ENCODE data around the gene KCTD17. TPM values are rescaled to one million over a fixed set of nuclear protein-coding genes. Genes with fewer than 3 reads are reported as not detected.
A peak's percentile ranks its signal among the peaks of the same experiment; 100 is the strongest.

Gene KCTD17
- total and polyA plus RNA-seq, 2 of the 4 experiments (the other 2 are of a cell fraction) = 28.3 to 37.3 TPM

DNA sequence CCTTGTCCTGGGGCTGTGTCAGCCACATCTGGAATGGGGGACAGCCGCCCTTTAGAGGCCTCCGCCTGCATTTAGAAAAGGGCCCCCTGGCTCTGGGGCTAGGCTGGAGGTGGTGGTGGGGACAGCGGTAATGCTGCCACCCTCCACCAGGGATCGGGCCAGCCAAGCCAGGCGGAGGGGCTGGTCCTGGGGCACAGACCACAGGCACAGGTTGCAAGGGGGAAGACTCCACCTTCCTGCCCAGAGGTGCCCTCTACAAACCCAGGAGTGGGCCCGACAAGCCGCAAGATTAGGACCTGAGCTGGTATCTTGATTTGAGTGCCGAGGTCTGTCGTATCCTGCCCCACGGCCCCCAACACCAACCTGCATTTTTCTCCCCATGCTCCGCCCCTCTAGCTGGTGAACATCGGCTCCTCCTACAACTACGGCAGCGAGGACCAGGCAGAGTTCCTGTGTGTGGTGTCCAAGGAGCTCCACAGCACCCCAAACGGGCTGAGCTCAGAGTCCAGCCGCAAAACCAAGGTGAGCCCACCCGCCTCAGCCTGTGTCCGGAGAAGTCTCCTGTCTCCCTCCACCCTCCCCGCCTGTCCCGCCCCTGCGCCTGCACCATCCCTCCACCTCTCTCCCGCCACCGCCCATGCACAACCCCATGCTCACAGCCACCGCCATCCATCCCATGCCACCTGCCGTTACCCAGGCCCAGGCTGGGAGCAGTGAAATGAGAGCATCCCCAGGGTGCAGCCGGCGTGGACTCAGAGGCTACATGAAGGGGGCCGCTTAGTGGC lies 7.6 kb downstream of the KCTD17 start:
- Histone ChIP-seq H3K4me3 (ENCODE audit: insufficient read depth, low read depth, low read length) (no peak overlapping the region), H3K27ac (ENCODE audit: insufficient read depth, low read length) (no peak overlapping the region), H4K20me1 (ENCODE audit: insufficient read depth, low read length) (no peaks in the 10 kb centered on the region), H2BK120ac (ENCODE audit: low read depth, low read length) (no peak overlapping the region), H3K9ac (ENCODE audit: low read depth, low read length) (no peak overlapping the region), H2BK15ac (ENCODE audit: low read depth, low read length) (no peak overlapping the region), H2AK9ac (replicated peaks; ENCODE audit: low read depth, low read length, poor library complexity) (peak overlapping the region; percentile 16), H3K14ac (replicated peaks; ENCODE audit: low read depth, low read length) (no peak overlapping the region), H4K8ac (ENCODE audit: low read depth in 2 of 2, low read length in 2 of 2) (no peak overlapping the region), H3K4me2 (ENCODE audit: low read depth, low read length) (no peak overlapping the region), H3K23ac (ENCODE audit: low read depth, low read length) (no peak overlapping the region), H3K18ac (ENCODE audit: low read depth, low read length) (no peak overlapping the region), H3K56ac (ENCODE audit: extremely low read depth, insufficient read depth, low read length) (no peak overlapping the region), H3K36me3 (ENCODE audit: control insufficient read depth, insufficient read depth, low read length) (peaks cover 37% of the 10 kb centered on the region), H3K4me1 (ENCODE audit: control insufficient read depth, insufficient read depth, low read length) (no peaks in the 10 kb centered on the region), H3K9me3 (ENCODE audit: control insufficient read depth, insufficient read depth, low read length) (no peaks in the 10 kb centered on the region), H3K9me1 (ENCODE audit: insufficient read depth, low read length) (no peaks in the 10 kb centered on the region), H2BK20ac (ENCODE audit: low read depth, low read length) (no peak overlapping the region), H3K79me1 (ENCODE audit: low read depth in 1 of 2, low read length in 2 of 2) (no peaks in the 10 kb centered on the region), H4K91ac (ENCODE audit: insufficient read depth, low read depth, low read length) (no peak overlapping the region), H4K5ac (ENCODE audit: low read depth, low read length) (no peak overlapping the region), H3K4ac (ENCODE audit: low read depth, low read length) (no peak overlapping the region), H2BK5ac (ENCODE audit: low read depth, low read length, poor library complexity, severe bottlenecking) (no peak overlapping the region), H2AK5ac (ENCODE audit: low read depth, low read length) (no peak overlapping the region), H3K27me3 (ENCODE audit: control insufficient read depth, insufficient read depth, low read length) (no peaks in the 10 kb centered on the region), H2AFZ (replicated peaks; ENCODE audit: low read length, poor library complexity) (no peak overlapping the region)
- POLR2A ChIA-PET (ENCODE audit: unreplicated experiment) = no interaction called here
- intact Hi-C loops (cut with micrococcal nuclease) = no loop called here
- WGBS, 2 experiments (ENCODE audit: extremely low coverage in 2 of 2, insufficient read length in 1 of 2) = 94% methylated on average over 10 of the region's 28 CpGs; no CpG with 5 or more reads in 1 of the 2 experiments
- CTCF ChIA-PET = no interaction called here
- TF ChIP-seq, protein P1, sequence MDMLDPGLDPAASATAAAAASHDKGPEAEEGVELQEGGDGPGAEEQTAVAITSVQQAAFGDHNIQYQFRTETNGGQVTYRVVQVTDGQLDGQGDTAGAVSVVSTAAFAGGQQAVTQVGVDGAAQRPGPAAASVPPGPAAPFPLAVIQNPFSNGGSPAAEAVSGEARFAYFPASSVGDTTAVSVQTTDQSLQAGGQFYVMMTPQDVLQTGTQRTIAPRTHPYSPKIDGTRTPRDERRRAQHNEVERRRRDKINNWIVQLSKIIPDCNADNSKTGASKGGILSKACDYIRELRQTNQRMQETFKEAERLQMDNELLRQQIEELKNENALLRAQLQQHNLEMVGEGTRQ (IDR thresholded peaks at IDR 0.05; ENCODE audit: low read depth, low read length) = no peak
- TF ChIP-seq SMC3 (IDR thresholded peaks at IDR 0.05; ENCODE audit: low read depth, low read length) (no peak), POLR2A (IDR thresholded peaks at IDR 0.05; ENCODE audit: low read depth, low read length) (no peak), CEBPB (IDR thresholded peaks at IDR 0.05; ENCODE audit: low read depth, low read length) (no peak), NFE2L2 (IDR thresholded peaks at IDR 0.05; ENCODE audit: low read depth, low read length) (no peak), CHD1 (IDR thresholded peaks at IDR 0.05; ENCODE audit: low read depth, low read length) (no peak), MAZ (IDR thresholded peaks at IDR 0.05; ENCODE audit: borderline replicate concordance, low read depth, low read length) (no peak)
- ATAC-seq (ENCODE audit: low read depth) = no peak
- dilution Hi-C loops (cut with HindIII; ENCODE audit: low sequenced_read_pairs, unreplicated experiment) = no loop called here
- in situ Hi-C loops (cut with MboI; ENCODE audit: low sequenced_read_pairs) = no loop called here
- BruUV-seq (replicated peaks) = no TSS peak
- no peak for DNase-seq

Measured in IMR-90 (cell line).